ENCODE measurements around the gene TNFRSF18. TPM values are rescaled to one million over a fixed set of nuclear protein-coding genes. Genes with fewer than 3 reads are reported as not detected.
"Not testable (repeated sequence)": the region's sequence is repeated elsewhere in the genome, so short reads cannot be mapped to it uniquely, and the experiment has no call there.

TNFRSF18 gene
- total RNA-seq: 16.3 TPM

- peak; percentile 32 for ATAC-seq
Observed at GRCh38 chr1:1206376-1206965, at the start of gene TNFRSF18. TNFRSF18 (minus strand) TSS chr1:1206592; CDS start chr1:1206571, 21 bp downstream.

- no peak for ATAC-seq
Observed at GRCh38 chr1:1255611-1256010, 49.2 kb upstream of the TNFRSF18 start.

- ATAC-seq: no peak
Observed at GRCh38 chr1:1255078-1255477, 48.7 kb upstream of the TNFRSF18 start.

GRCh38 chr1:1254667-1254998 is 48.2 kb upstream of the TNFRSF18 start:
- ATAC-seq: no peak

- ATAC-seq: no peak
Observed at GRCh38 chr1:1253972-1254666, 47.7 kb upstream of the TNFRSF18 start.

GRCh38 chr1:1253314-1253713 is 46.9 kb upstream of the TNFRSF18 start:
- ATAC-seq: no peak

- ATAC-seq: peak; percentile 90
Observed at GRCh38 chr1:1250786-1251284, 44.4 kb upstream of the TNFRSF18 start.

- not testable (repeated sequence) for ATAC-seq
Observed at GRCh38 chr1:1248009-1248913, 41.9 kb upstream of the TNFRSF18 start.

GRCh38 chr1:1247341-1247913 is 41.0 kb upstream of the TNFRSF18 start:
- peak; percentile 5 for ATAC-seq

- peak; percentile 27 for ATAC-seq
Observed at GRCh38 chr1:1246577-1247340, 40.4 kb upstream of the TNFRSF18 start, which contains the start of gene C1QTNF12. C1QTNF12 (minus strand) TSS chr1:1246722; CDS start chr1:1246690, 32 bp downstream.

GRCh38 chr1:1245817-1246576 is 39.6 kb upstream of the TNFRSF18 start:
- no peak for ATAC-seq

GRCh38 chr1:1245178-1245816 is 38.9 kb upstream of the TNFRSF18 start:
- ATAC-seq: no peak

GRCh38 chr1:1244192-1244811 is 37.9 kb upstream of the TNFRSF18 start:
- ATAC-seq: no peak

- no peak for ATAC-seq
Observed at GRCh38 chr1:1243807-1244191, 37.4 kb upstream of the TNFRSF18 start.

- ATAC-seq: no peak
Observed at GRCh38 chr1:1243266-1243660, 36.9 kb upstream of the TNFRSF18 start.

- ATAC-seq: no peak
Observed at GRCh38 chr1:1242461-1243265, 36.3 kb upstream of the TNFRSF18 start.

GRCh38 chr1:1241588-1242219 is 35.3 kb upstream of the TNFRSF18 start:
- ATAC-seq: no peak

GRCh38 chr1:1240822-1241587 is 34.6 kb upstream of the TNFRSF18 start:
- ATAC-seq: no peak
